GM12878 (cell line): ENCODE data around the gene SCARB2. TPM values are rescaled to one million over a fixed set of nuclear protein-coding genes. Genes with fewer than 3 reads are reported as not detected.

ENCODE experiments used
- ATAC-seq: fragments of 200-7000 bp; cut with Tn5 transposase; 3 replicates; pipeline ENCODE4 v1.9.1; 2020; ENCODE audit warnings: mild to moderate bottlenecking, moderate library complexity
- BruUV-seq: library from RNA; stranded (reverse); fragments of 400-500 nt; replicated peaks from 2 replicates; lab custom pipeline; 2021; lab: Mats Ljungman, UMichigan
- CTCF ChIA-PET: fragments of 300-600 bp; sonication (Branson Sonifier 250); formaldehyde crosslinking; extraction: SDS; loops from one replicate; lab custom pipeline; 2021; ENCODE audit warnings: inconsistent platforms; lab: Yijun Ruan, JAX
- POLR2A ChIA-PET: fragments of 350-600 bp; formaldehyde crosslinking; extraction: SDS; loops from one replicate; lab custom pipeline; 2021; ENCODE audit warnings: inconsistent platforms; lab: Charles Lee
- RAD21 ChIA-PET: fragments of 300-600 bp; sonication (Branson Sonifier 250); formaldehyde crosslinking; loops from one replicate; lab custom pipeline; 2023; ENCODE audit warnings: antibody characterized with exemption; ENCODE audit not compliant: unreplicated experiment; lab: Charles Lee
- SMC1A ChIA-PET: fragments of 300-600 bp; sonication (Branson Sonifier 250); formaldehyde crosslinking; loops from one replicate; lab custom pipeline; 2023; ENCODE audit not compliant: unreplicated experiment, uncharacterized antibody; lab: Charles Lee
- DNase-seq: peaks from one replicate; pipeline ENCODE4 v3.0.0-alpha.2; 2011; ENCODE audit warnings: low read depth, low spot score
- FAIRE-seq: peaks from 3 replicates; lab custom pipeline; 2011; peaks lifted over from hg19 to GRCh38; lab: Jason Lieb, UNC
- H2AFZ ChIP-seq: 2 replicates; pipeline ENCODE4 v1.6.0; 2011; ENCODE audit warnings: low read depth, low read length, control low read depth; ENCODE audit not compliant: control insufficient read depth
- H3K27ac ChIP-seq: 2 replicates; pipeline ENCODE4 v1.5.1; 2011; ENCODE audit warnings: control low read depth; ENCODE audit not compliant: control insufficient read depth, insufficient read depth
- H3K27me3 ChIP-seq, 2 experiments: replicated peaks in 1 of 2; 2 replicates each; pipeline versions ENCODE4 v1.6.0 to v1.6.1; 2011; ENCODE audit warnings: low read length in 1 of 2; ENCODE audit not compliant: control insufficient read depth in 2 of 2, insufficient read depth in 2 of 2
- H3K36me3 ChIP-seq, 2 experiments: 2 replicates each; pipeline ENCODE4 v1.5.1; 2011; ENCODE audit warnings: low read length in 1 of 2; ENCODE audit not compliant: control insufficient read depth in 2 of 2, insufficient read depth in 2 of 2
- H3K4me1 ChIP-seq: 2 replicates; pipeline ENCODE4 v1.6.1; 2011; ENCODE audit warnings: mild to moderate bottlenecking, low read length, moderate library complexity, mixed read lengths; ENCODE audit not compliant: control insufficient read depth, insufficient read depth
- H3K4me2 ChIP-seq: 2 replicates; pipeline ENCODE4 v1.6.0; 2011; ENCODE audit warnings: control low read depth; ENCODE audit not compliant: control insufficient read depth, insufficient read depth
- H3K4me3 ChIP-seq: fragments of 200-600 bp; sonication (generic); 2 replicates; pipeline ENCODE4 v1.5.1; 2016
- H3K79me2 ChIP-seq: 2 replicates; pipeline ENCODE4 v1.6.0; 2011; ENCODE audit warnings: low read length; ENCODE audit not compliant: control insufficient read depth, insufficient read depth
- H3K9ac ChIP-seq: 2 replicates; pipeline ENCODE4 v1.8.0; 2011; ENCODE audit warnings: low read length, control low read depth, mixed read lengths; ENCODE audit not compliant: control insufficient read depth, insufficient read depth
- H3K9me3 ChIP-seq: replicated peaks from 3 replicates; pipeline ENCODE4 v1.5.1; 2011; ENCODE audit warnings: mild to moderate bottlenecking, low read length; ENCODE audit not compliant: control insufficient read depth, insufficient read depth
- H4K20me1 ChIP-seq: 2 replicates; pipeline ENCODE4 v1.6.0; 2011; ENCODE audit not compliant: control insufficient read depth, insufficient read depth
- ASH2L ChIP-seq: fragments of 300-600, 200-600 bp; sonication (generic); IDR thresholded peaks from 2 replicates; pipeline ENCODE4 v1.6.1; 2017; ENCODE audit warnings: low read depth, mild to moderate bottlenecking, borderline replicate concordance
- BRCA1 ChIP-seq: IDR thresholded peaks from 2 replicates; pipeline ENCODE4 v1.6.1; 2011; ENCODE audit warnings: low read depth, low read length, improper control_type of control experiment
- CBX3 ChIP-seq: fragments of 200-600 bp; sonication (generic); IDR thresholded peaks from 2 replicates; pipeline ENCODE4 v1.6.1; 2016; ENCODE audit warnings: low read depth, borderline replicate concordance
- DPF2 ChIP-seq: fragments of 450-650 bp; IDR thresholded peaks from 2 replicates; pipeline ENCODE4 v1.6.1; 2017; ENCODE audit warnings: mild to moderate bottlenecking
- IRF4 ChIP-seq: IDR thresholded peaks from 2 replicates; pipeline ENCODE4 v1.6.1; 2011; ENCODE audit warnings: low read depth, low read length
- TAF1 ChIP-seq: IDR thresholded peaks from 2 replicates; pipeline ENCODE4 v1.6.1; 2011; ENCODE audit warnings: mild to moderate bottlenecking, low read depth, low read length, borderline replicate concordance
- TCF3 ChIP-seq: IDR thresholded peaks from 2 replicates; pipeline ENCODE4 v1.6.1; 2012; ENCODE audit warnings: low read depth, mild to moderate bottlenecking, low read length, borderline replicate concordance; ENCODE audit not compliant: insufficient read depth
- ZNF622 ChIP-seq: fragments of 450-650 bp; IDR thresholded peaks from 2 replicates; pipeline ENCODE4 v1.6.1; 2017; ENCODE audit warnings: mild to moderate bottlenecking, inconsistent platforms
- ZZZ3 ChIP-seq: IDR thresholded peaks from 2 replicates; pipeline ENCODE4 v1.6.1; 2011; ENCODE audit warnings: low read depth; ENCODE audit not compliant: control insufficient read depth, insufficient read length
- in situ Hi-C: fragments of 300-500 bp; cut with MboI; formaldehyde crosslinking; loops from 9 replicates; pipeline ENCODE4 v1.14.3; 2018; ENCODE audit warnings: mixed read lengths
- intact Hi-C: fragments of 100-400 bp; cut with micrococcal nuclease; formaldehyde crosslinking; loops from one replicate; pipeline ENCODE4 v1.14.2; 2022; ENCODE audit not compliant: unreplicated experiment
- polyA plus RNA-seq, 11 experiments: library from polyadenylated mRNA; depleted of rRNA in 4 of 11; unstranded in 6 of 11; stranded (reverse) in 5 of 11; fragments of >200 nt; fragmentation: Nextera tagmentation in 4 of 11; fragmentation: Illumina TruSeq in 1 of 11; extraction: Ambion mirVana in 4 of 11; extraction: Trizol in 1 of 11; gene quantifications; 1 replicate in 1 of 11; 2 replicates in 10 of 11; pipeline versions ENCODE4 v1.2.1 to v1.2.3, GENCODE V29; 2011 to 2016; ENCODE audit warnings: inconsistent platforms in 2 of 11, missing spikeins in 2 of 11, low read depth in 1 of 11
- total RNA-seq, 4 experiments: library from RNA; depleted of rRNA in 3 of 4; stranded (reverse); fragments of >200 nt in 3 of 4; fragmentation: Illumina TruSeq in 1 of 4; extraction: Trizol in 1 of 4; gene quantifications; 2 replicates each; pipeline versions ENCODE4 v1.2.1 to v1.2.3, GENCODE V29; 2013 to 2021
- TF ChIP-seq, protein P1 (sequence below): fragments of 450-650 bp; IDR thresholded peaks from 2 replicates; pipeline ENCODE4 v1.6.1; 2017; ENCODE audit warnings: antibody characterized with exemption, mild to moderate bottlenecking, moderate library complexity
- TF ChIP-seq, protein P2 (sequence below): fragments of 450-650 bp; IDR thresholded peaks from 2 replicates; pipeline ENCODE4 v1.6.1; 2016; ENCODE audit warnings: mild to moderate bottlenecking
- TF ChIP-seq, protein P3 (sequence below): fragments of 150-350 bp; IDR thresholded peaks from 2 replicates; pipeline ENCODE4 v1.6.1; 2014; ENCODE audit warnings: mild to moderate bottlenecking, low read depth, low read length

Gene SCARB2
- total and polyA plus RNA-seq, 10 of the 15 experiments (the other 5 are each of a cell fraction or from before 2014, with no cell fraction given): 2.1 to 11.7 (median 9.5) TPM

DNA sequence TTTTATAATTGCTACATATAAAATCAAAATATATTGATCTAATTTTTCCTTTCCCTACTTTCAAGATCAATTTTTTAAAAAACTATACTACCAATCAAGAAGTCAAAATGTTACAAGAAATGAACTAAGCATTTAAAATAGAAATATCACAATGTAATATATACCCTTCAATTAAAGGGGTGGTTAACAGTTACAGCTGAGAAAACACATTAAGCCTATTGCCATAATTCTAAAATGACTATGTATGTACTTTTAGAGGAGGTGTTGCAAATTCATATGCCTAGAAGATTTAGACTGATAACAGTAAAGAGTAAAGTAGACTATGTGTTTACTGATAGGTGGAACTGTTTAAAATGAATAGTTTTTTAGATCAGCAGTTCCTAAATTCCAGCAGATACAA lies 69.1 kb downstream of the SCARB2 start:
- RAD21 ChIA-PET: no interaction called here
- ATAC-seq: no peak
- peaks cover 3% of the 10 kb centered on the region; the same call in 1 of the 2 replicates for H3K4me1 ChIP-seq
- in situ Hi-C loops (no loop called here), intact Hi-C loops (no loop called here)
- TF ChIP-seq TAF1 (no peak), DPF2 (no peak), ASH2L (no peak), TCF3 (no peak), ZZZ3 (no peak), CBX3 (no peak), ZNF622 (no peak), IRF4 (no peak), BRCA1 (no peak)
- TF ChIP-seq, protein P1, sequence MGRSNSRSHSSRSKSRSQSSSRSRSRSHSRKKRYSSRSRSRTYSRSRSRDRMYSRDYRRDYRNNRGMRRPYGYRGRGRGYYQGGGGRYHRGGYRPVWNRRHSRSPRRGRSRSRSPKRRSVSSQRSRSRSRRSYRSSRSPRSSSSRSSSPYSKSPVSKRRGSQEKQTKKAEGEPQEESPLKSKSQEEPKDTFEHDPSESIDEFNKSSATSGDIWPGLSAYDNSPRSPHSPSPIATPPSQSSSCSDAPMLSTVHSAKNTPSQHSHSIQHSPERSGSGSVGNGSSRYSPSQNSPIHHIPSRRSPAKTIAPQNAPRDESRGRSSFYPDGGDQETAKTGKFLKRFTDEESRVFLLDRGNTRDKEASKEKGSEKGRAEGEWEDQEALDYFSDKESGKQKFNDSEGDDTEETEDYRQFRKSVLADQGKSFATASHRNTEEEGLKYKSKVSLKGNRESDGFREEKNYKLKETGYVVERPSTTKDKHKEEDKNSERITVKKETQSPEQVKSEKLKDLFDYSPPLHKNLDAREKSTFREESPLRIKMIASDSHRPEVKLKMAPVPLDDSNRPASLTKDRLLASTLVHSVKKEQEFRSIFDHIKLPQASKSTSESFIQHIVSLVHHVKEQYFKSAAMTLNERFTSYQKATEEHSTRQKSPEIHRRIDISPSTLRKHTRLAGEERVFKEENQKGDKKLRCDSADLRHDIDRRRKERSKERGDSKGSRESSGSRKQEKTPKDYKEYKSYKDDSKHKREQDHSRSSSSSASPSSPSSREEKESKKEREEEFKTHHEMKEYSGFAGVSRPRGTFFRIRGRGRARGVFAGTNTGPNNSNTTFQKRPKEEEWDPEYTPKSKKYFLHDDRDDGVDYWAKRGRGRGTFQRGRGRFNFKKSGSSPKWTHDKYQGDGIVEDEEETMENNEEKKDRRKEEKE: no peak
- TF ChIP-seq, protein P2, sequence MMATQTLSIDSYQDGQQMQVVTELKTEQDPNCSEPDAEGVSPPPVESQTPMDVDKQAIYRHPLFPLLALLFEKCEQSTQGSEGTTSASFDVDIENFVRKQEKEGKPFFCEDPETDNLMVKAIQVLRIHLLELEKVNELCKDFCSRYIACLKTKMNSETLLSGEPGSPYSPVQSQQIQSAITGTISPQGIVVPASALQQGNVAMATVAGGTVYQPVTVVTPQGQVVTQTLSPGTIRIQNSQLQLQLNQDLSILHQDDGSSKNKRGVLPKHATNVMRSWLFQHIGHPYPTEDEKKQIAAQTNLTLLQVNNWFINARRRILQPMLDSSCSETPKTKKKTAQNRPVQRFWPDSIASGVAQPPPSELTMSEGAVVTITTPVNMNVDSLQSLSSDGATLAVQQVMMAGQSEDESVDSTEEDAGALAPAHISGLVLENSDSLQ: no peak
- TF ChIP-seq, protein P3, sequence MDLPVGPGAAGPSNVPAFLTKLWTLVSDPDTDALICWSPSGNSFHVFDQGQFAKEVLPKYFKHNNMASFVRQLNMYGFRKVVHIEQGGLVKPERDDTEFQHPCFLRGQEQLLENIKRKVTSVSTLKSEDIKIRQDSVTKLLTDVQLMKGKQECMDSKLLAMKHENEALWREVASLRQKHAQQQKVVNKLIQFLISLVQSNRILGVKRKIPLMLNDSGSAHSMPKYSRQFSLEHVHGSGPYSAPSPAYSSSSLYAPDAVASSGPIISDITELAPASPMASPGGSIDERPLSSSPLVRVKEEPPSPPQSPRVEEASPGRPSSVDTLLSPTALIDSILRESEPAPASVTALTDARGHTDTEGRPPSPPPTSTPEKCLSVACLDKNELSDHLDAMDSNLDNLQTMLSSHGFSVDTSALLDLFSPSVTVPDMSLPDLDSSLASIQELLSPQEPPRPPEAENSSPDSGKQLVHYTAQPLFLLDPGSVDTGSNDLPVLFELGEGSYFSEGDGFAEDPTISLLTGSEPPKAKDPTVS: no peak
- no peak for FAIRE-seq
- H3K36me3 ChIP-seq: peaks cover 0 to 16% of the 10 kb centered on the region in 2 experiments; a peak in 3 of 4 replicates
- H3K4me3 ChIP-seq: no peak overlapping the region
- no peak overlapping the region for H2AFZ ChIP-seq
- no peaks in the 10 kb centered on the region for H4K20me1 ChIP-seq
- DNase-seq: no peak
- H3K4me2 ChIP-seq: no peak overlapping the region
- no peak overlapping the region for H3K9ac ChIP-seq
- H3K9me3 ChIP-seq: no peaks in the 10 kb centered on the region
- no TSS peak for BruUV-seq
- H3K27ac ChIP-seq: no peak overlapping the region
- no peaks in the 10 kb centered on the region for H3K27me3 ChIP-seq
- H3K79me2 ChIP-seq: peaks cover 57% of the 10 kb centered on the region
- CTCF ChIA-PET: no interaction called here
- SMC1A ChIA-PET: interaction anchor here (0.7 kb wide), 1 partner anchor 485 kb away, joined by 4 read pairs; no protein-coding TSS in a partner anchor
- POLR2A ChIA-PET: no interaction called here
